Fibroblast of mammary gland (primary cell): Measurements from ENCODE around the gene DERA.
"Not testable (repeated sequence)": the region's sequence is repeated elsewhere in the genome, so short reads cannot be mapped to it uniquely, and the experiment has no call there.

Experiments used
- DNase-seq: peaks from one replicate; pipeline ENCODE4 v3.0.0-alpha.2; 2010; ENCODE audit warnings: low read depth
- H3K4me3 ChIP-seq: 2 replicates; pipeline ENCODE4 v1.5.1; 2011; ENCODE audit warnings: low read depth, mild to moderate bottlenecking, low read length, moderate library complexity; ENCODE audit not compliant: control insufficient read depth
- TF ChIP-seq, protein P1 (sequence below): conservative IDR thresholded peaks from 2 replicates; pipeline ENCODE4 v1.5.1; 2011; ENCODE audit warnings: low read depth, low read length, inconsistent platforms; ENCODE audit not compliant: control insufficient read depth, insufficient read depth

Gene DERA

DNA sequence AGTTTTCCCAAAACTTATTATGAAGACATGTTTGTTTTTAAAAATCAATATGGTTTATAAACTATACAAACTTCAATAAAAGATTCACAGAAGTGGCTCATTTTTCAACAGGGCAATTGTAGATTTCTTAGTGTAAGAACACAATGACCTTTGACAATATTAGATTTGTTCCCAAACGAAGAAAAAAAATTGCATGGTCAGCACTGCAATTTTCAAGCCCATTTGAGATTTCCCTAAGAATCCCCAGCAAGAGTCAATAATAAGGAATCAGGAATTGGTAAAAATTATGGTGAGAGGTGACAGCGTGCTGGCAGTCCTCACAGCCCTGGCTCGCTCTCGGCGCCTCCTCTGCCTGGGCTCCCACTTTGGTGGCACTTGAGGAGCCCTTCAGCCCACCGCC is 145.8 kb downstream of the DERA start:
- H3K4me3 ChIP-seq = no peak overlapping the region
- DNase-seq = no peak
- TF ChIP-seq, protein P1, sequence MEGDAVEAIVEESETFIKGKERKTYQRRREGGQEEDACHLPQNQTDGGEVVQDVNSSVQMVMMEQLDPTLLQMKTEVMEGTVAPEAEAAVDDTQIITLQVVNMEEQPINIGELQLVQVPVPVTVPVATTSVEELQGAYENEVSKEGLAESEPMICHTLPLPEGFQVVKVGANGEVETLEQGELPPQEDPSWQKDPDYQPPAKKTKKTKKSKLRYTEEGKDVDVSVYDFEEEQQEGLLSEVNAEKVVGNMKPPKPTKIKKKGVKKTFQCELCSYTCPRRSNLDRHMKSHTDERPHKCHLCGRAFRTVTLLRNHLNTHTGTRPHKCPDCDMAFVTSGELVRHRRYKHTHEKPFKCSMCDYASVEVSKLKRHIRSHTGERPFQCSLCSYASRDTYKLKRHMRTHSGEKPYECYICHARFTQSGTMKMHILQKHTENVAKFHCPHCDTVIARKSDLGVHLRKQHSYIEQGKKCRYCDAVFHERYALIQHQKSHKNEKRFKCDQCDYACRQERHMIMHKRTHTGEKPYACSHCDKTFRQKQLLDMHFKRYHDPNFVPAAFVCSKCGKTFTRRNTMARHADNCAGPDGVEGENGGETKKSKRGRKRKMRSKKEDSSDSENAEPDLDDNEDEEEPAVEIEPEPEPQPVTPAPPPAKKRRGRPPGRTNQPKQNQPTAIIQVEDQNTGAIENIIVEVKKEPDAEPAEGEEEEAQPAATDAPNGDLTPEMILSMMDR = no peak

- H3K4me3 ChIP-seq, DNase-seq: not testable (repeated sequence)
Observed at GRCh38 chr12:16057351-16057751, 146.2 kb downstream of the DERA start.

DNA sequence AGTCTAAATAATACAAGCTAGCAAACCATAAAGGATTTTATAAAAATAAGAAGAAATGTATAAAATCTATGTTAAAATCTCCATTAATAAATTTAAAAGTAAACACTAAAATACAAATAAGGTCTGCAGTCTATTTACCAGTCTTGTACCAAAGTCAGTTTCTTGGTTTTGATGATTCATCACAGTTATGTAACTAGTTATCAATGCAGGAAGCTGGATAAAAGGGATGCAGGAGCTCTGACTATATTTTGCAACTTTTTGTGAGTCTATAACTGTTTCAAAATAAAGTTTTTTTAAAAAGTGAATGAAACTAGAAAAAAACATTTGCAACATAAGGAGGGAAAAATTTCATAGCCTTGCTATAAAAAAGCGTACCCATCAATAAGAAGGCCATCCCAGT is 151.5 kb downstream of the DERA start:
- no peak overlapping the region for H3K4me3 ChIP-seq
- TF ChIP-seq, protein P1 = no peak
- DNase-seq = peak; percentile 44

- DNase-seq = peak; percentile 21
- TF ChIP-seq, protein P1 = no peak
- H3K4me3 ChIP-seq = no peak overlapping the region
Observed at GRCh38 chr12:16063726-16064125, 152.6 kb downstream of the DERA start.

DNA sequence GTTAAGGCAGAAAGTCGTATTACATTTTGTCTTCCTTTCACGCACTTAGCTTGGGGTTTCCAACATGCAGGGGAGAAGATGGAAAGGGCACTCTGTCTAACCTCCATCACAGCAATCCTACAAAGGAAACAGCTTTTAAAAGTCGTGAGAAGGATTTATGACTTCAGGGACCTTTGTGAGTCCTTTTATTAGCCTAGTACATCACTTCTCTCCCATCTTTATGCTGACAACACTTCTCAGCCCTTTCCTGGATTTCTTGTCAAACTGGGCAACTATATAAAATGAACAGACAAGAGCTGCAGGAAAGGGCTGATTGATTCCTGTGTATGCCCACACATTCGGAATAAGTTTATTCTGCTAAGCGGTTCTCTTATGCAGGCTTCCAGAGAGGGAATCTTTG is 159.0 kb downstream of the DERA start:
- TF ChIP-seq, protein P1 = no peak
- no peak for DNase-seq
- no peak overlapping the region for H3K4me3 ChIP-seq

- DNase-seq = no peak
- TF ChIP-seq, protein P1 = no peak
Observed at GRCh38 chr12:16072678-16073077, 161.5 kb downstream of the DERA start.

DNA sequence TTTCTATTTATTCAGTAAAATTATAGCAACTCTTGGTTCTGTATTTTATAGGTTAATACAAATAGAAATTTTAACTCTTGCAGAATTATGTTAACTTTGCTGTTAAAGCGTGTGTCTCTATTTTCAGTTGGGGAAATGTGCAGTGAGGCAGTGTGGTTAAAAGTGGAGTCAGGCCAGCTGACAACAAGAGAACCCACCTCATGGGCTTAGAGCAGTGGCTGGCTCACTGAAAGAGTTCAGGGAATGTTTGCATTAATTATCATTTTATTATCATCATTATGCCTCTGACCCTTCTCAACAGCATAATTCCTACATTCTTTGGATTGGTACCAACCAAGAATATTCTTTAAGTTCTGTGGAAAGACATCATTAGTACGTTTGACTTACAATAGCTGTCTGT is 163.8 kb downstream of the DERA start:
- DNase-seq = no peak
- TF ChIP-seq, protein P1 = no peak
- H3K4me3 ChIP-seq = no peak overlapping the region

More at GRCh38 chr12:16072678-16073077, 161.5 kb downstream of the DERA start:
- no peak overlapping the region for H3K4me3 ChIP-seq
